ENCODE results near the gene ARHGAP23.
"Not testable (repeated sequence)": the region's sequence is repeated elsewhere in the genome, so short reads cannot be mapped to it uniquely, and the experiment has no call there.

ARHGAP23 gene

GRCh38 chr17:38485681-38486298 is 57.5 kb downstream of the ARHGAP23 start:
- not testable (repeated sequence) for H3K9me3 ChIP-seq (ENCODE audit: control insufficient read depth, low read length); H3K27me3 ChIP-seq (replicated peaks; ENCODE audit: control insufficient read depth, insufficient read depth, low read length, poor library complexity, severe bottlenecking); H3K36me3 ChIP-seq (ENCODE audit: control insufficient read depth, insufficient read depth, low read length); H3K4me3 ChIP-seq (ENCODE audit: insufficient read depth, low read depth, low read length, poor library complexity, severe bottlenecking); H3K4me1 ChIP-seq (ENCODE audit: control insufficient read depth, insufficient read depth, low read length, poor library complexity, severe bottlenecking); H3K27ac ChIP-seq (ENCODE audit: insufficient read depth, low read length, poor library complexity, severe bottlenecking)
- peak; percentile 8 to 11 (median 8) for DNase-seq

- not testable (repeated sequence) for H3K4me1 ChIP-seq (ENCODE audit: control insufficient read depth, insufficient read depth, low read length, poor library complexity, severe bottlenecking); H3K27me3 ChIP-seq (replicated peaks; ENCODE audit: control insufficient read depth, insufficient read depth, low read length, poor library complexity, severe bottlenecking); H3K36me3 ChIP-seq (ENCODE audit: control insufficient read depth, insufficient read depth, low read length); DNase-seq; H3K4me3 ChIP-seq (ENCODE audit: insufficient read depth, low read depth, low read length, poor library complexity, severe bottlenecking); H3K27ac ChIP-seq (ENCODE audit: insufficient read depth, low read length, poor library complexity, severe bottlenecking); H3K9me3 ChIP-seq (ENCODE audit: control insufficient read depth, low read length)
Observed at GRCh38 chr17:38489774-38490173, 61.5 kb downstream of the ARHGAP23 start.

DNA sequence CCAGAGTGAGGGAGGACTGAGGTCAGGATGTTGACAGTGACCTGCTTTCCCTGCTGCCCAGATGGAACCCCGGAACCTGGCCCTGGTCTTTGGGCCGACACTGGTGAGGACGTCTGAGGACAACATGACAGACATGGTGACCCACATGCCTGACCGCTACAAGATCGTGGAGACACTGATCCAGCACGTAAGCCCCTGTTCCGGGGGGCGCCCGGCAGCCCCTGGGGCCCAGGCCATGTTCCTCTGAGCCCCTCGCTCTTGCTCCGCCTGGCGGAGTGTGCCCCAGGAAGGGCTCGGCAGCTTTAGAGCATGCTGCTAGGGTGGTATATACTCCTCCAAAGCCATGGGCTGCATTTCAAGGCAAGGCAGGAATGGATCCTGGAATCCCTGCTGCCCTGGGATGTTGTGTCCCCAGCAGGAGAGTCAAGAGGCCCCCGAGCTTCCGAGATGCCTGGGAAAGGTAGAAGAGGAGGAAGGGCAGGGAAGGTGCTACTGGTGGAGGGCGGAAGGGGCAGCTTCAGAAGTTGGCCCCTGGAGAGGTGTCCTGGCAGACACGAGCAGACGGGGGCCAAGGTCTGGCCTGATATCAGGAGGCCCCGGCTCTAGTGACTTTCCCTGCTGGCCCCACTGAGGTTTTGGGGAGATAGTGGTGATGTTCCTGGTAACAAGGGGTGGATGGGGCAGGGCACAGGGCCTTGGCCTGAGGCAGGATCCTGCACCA is 63.2 kb downstream of the ARHGAP23 start:
- not testable (repeated sequence) for H3K27me3 ChIP-seq (replicated peaks; ENCODE audit: control insufficient read depth, insufficient read depth, low read length, poor library complexity, severe bottlenecking); H3K36me3 ChIP-seq (ENCODE audit: control insufficient read depth, insufficient read depth, low read length); H3K4me1 ChIP-seq (ENCODE audit: control insufficient read depth, insufficient read depth, low read length, poor library complexity, severe bottlenecking); H3K4me3 ChIP-seq (ENCODE audit: insufficient read depth, low read depth, low read length, poor library complexity, severe bottlenecking); DNase-seq; H3K27ac ChIP-seq (ENCODE audit: insufficient read depth, low read length, poor library complexity, severe bottlenecking); H3K9me3 ChIP-seq (ENCODE audit: control insufficient read depth, low read length)

DNA sequence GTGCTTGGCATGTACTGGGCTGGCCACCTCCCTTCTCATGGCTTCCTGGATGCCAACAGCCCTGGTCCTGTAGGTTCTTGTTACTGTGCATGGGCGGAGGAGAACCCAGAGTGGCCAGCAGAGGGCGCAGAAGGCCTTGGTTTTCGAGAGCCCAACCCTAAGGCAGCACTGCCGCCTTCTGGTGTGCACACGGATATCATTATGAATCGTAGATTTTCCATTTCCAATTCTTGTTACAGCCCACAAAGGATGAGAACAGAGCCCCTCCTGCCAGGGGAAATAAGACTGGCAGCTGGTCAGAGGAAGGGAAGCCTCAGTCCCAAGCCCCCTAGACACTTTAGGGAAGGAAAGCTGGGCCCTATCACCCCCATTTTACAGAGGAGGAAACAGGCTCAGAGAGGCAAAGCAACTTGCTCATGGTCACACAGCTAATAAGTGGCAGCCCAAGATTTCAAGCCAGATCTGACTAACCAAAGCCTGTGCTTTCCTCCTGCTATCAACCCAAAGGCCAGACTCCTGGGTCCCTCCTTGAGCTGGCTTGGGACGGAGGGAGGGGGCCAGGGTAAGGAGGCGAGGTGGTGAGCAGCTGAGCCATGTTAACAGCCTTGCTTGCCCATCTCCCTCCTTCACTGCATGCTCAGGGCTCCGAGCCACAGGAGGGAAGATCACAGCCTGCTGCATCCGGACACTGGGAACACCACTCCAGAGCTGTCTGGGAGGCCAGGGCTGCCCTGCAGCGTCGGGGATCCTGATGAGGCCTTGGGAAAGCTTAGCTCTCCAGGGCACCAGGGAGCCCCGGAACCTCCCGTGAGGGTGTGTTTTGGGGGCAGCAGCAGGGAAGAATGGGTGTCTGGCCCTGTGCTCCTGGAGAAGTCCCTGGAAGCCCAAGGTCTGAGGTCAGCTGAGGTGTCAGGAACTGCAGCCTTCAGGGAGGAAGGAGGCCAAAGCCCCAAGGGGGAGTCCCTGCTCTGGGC is 64.1 kb downstream of the ARHGAP23 start:
- not testable (repeated sequence) for H3K27ac ChIP-seq (ENCODE audit: insufficient read depth, low read length, poor library complexity, severe bottlenecking); H3K36me3 ChIP-seq (ENCODE audit: control insufficient read depth, insufficient read depth, low read length)

GRCh38 chr17:38494152-38494551 is 65.9 kb downstream of the ARHGAP23 start:
- H3K27ac ChIP-seq (ENCODE audit: insufficient read depth, low read length, poor library complexity, severe bottlenecking); H3K9me3 ChIP-seq (ENCODE audit: control insufficient read depth, low read length); H3K4me1 ChIP-seq (ENCODE audit: control insufficient read depth, insufficient read depth, low read length, poor library complexity, severe bottlenecking); DNase-seq; H3K36me3 ChIP-seq (ENCODE audit: control insufficient read depth, insufficient read depth, low read length); H3K27me3 ChIP-seq (replicated peaks; ENCODE audit: control insufficient read depth, insufficient read depth, low read length, poor library complexity, severe bottlenecking); H3K4me3 ChIP-seq (ENCODE audit: insufficient read depth, low read depth, low read length, poor library complexity, severe bottlenecking): not testable (repeated sequence)

More for the DNA sequence above, 64.1 kb downstream of the ARHGAP23 start:
- not testable (repeated sequence) for H3K4me3 ChIP-seq (ENCODE audit: insufficient read depth, low read depth, low read length, poor library complexity, severe bottlenecking); H3K27me3 ChIP-seq (replicated peaks; ENCODE audit: control insufficient read depth, insufficient read depth, low read length, poor library complexity, severe bottlenecking); H3K9me3 ChIP-seq (ENCODE audit: control insufficient read depth, low read length); H3K4me1 ChIP-seq (ENCODE audit: control insufficient read depth, insufficient read depth, low read length, poor library complexity, severe bottlenecking)
- peak; percentile 71 to 79 (median 73) for DNase-seq

DNA sequence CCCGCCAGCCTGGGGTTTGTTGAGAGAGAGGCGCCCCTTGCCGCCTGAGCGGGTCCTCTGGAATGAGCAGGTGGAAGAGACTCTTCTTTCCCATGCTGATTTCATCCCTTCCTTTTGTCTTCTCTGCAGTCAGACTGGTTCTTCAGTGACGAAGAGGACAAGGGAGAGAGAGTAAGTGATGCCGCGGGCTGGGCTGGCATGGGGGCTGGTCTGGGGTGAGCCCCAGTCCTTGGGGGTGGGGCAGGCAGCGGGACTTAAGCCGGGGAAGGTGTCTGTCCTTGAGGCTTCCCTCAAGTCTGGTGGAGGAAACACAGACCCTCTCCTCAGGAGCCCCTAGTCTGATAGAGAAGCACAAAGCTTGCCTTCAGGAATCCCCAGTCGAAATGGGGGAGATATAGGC is 69.4 kb downstream of the ARHGAP23 start:
- not testable (repeated sequence) for H3K4me1 ChIP-seq (ENCODE audit: control insufficient read depth, insufficient read depth, low read length, poor library complexity, severe bottlenecking); H3K9me3 ChIP-seq (ENCODE audit: control insufficient read depth, low read length); H3K27me3 ChIP-seq (replicated peaks; ENCODE audit: control insufficient read depth, insufficient read depth, low read length, poor library complexity, severe bottlenecking); DNase-seq; H3K27ac ChIP-seq (ENCODE audit: insufficient read depth, low read length, poor library complexity, severe bottlenecking); H3K36me3 ChIP-seq (ENCODE audit: control insufficient read depth, insufficient read depth, low read length); H3K4me3 ChIP-seq (ENCODE audit: insufficient read depth, low read depth, low read length, poor library complexity, severe bottlenecking)

DNA sequence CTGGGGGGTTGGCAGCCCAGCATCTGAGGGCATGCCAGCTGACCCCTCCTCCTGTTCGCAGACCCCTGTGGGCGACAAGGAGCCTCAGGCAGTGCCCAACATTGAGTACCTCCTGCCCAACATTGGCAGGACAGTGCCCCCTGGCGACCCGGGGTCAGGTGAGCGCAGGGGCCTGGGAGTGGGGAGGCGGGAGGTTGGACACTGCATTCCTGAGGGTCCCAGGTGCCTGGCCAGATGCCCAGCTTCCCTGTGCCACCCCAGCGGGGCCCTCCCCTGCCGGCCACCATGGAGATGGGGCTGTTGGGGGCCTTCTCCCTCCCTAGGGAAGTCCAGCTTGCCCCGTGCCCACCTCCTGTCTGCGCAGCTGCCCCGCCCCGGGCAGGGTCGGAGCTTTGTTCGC is 70.1 kb downstream of the ARHGAP23 start:
- Histone ChIP-seq H3K9me3 (ENCODE audit: control insufficient read depth, low read length) (no peaks in the 10 kb centered on the region), H3K27me3 (replicated peaks; ENCODE audit: control insufficient read depth, insufficient read depth, low read length, poor library complexity, severe bottlenecking) (no peaks in the 10 kb centered on the region), H3K4me1 (ENCODE audit: control insufficient read depth, insufficient read depth, low read length, poor library complexity, severe bottlenecking) (no peaks in the 10 kb centered on the region), H3K27ac (ENCODE audit: insufficient read depth, low read length, poor library complexity, severe bottlenecking) (no peak overlapping the region), H3K36me3 (ENCODE audit: control insufficient read depth, insufficient read depth, low read length) (no peaks in the 10 kb centered on the region), H3K4me3 (ENCODE audit: insufficient read depth, low read depth, low read length, poor library complexity, severe bottlenecking) (no peak overlapping the region)
- DNase-seq = no peak

GRCh38 chr17:38499230-38499629 is 71.0 kb downstream of the ARHGAP23 start:
- H3K4me1 ChIP-seq (ENCODE audit: control insufficient read depth, insufficient read depth, low read length, poor library complexity, severe bottlenecking); H3K27ac ChIP-seq (ENCODE audit: insufficient read depth, low read length, poor library complexity, severe bottlenecking); H3K9me3 ChIP-seq (ENCODE audit: control insufficient read depth, low read length); DNase-seq; H3K4me3 ChIP-seq (ENCODE audit: insufficient read depth, low read depth, low read length, poor library complexity, severe bottlenecking); H3K27me3 ChIP-seq (replicated peaks; ENCODE audit: control insufficient read depth, insufficient read depth, low read length, poor library complexity, severe bottlenecking); H3K36me3 ChIP-seq (ENCODE audit: control insufficient read depth, insufficient read depth, low read length): not testable (repeated sequence)

GRCh38 chr17:38501718-38502117 is 73.5 kb downstream of the ARHGAP23 start:
- H3K9me3 ChIP-seq (ENCODE audit: control insufficient read depth, low read length); H3K27me3 ChIP-seq (replicated peaks; ENCODE audit: control insufficient read depth, insufficient read depth, low read length, poor library complexity, severe bottlenecking); H3K36me3 ChIP-seq (ENCODE audit: control insufficient read depth, insufficient read depth, low read length); H3K4me1 ChIP-seq (ENCODE audit: control insufficient read depth, insufficient read depth, low read length, poor library complexity, severe bottlenecking); DNase-seq; H3K4me3 ChIP-seq (ENCODE audit: insufficient read depth, low read depth, low read length, poor library complexity, severe bottlenecking); H3K27ac ChIP-seq (ENCODE audit: insufficient read depth, low read length, poor library complexity, severe bottlenecking): not testable (repeated sequence)

Data from effector memory CD4-positive, alpha-beta T cell (primary cell).